H7 (cell line): ENCODE results near the gene TOMM40. TPM values are rescaled to one million over a fixed set of nuclear protein-coding genes. Genes with fewer than 3 reads are reported as not detected.
"Not testable (repeated sequence)": the region's sequence is repeated elsewhere in the genome, so short reads cannot be mapped to it uniquely, and the experiment has no call there.

ENCODE experiments used
- DNase-seq: peaks from one replicate; pipeline ENCODE4 v3.0.0; 2012
- H3K27me3 ChIP-seq: 2 replicates; pipeline ENCODE4 v1.6.0; 2011; ENCODE audit warnings: mild to moderate bottlenecking, low read length; ENCODE audit not compliant: control insufficient read depth, insufficient read depth
- H3K36me3 ChIP-seq: replicated peaks from 2 replicates; pipeline ENCODE4 v1.5.1; 2011; ENCODE audit warnings: low read length; ENCODE audit not compliant: control insufficient read depth, insufficient read depth
- H3K4me3 ChIP-seq: 2 replicates; pipeline ENCODE4 v1.5.1; 2011; ENCODE audit warnings: low read depth, mild to moderate bottlenecking, control low read depth, low read length, moderate library complexity; ENCODE audit not compliant: insufficient read depth
- total RNA-seq: library from RNA; depleted of rRNA; stranded (reverse); fragments of >200 nt; shearing (Covaris generic); gene quantifications from 2 replicates; pipeline ENCODE4 v1.2.3, GENCODE V29; 2014

The TOMM40 gene
- total RNA-seq, 1 experiment from 2014 or later, result 204 TPM

- peaks cover 41% of the 10 kb centered on the region for H3K36me3 ChIP-seq
- no peak overlapping the region for H3K4me3 ChIP-seq
- DNase-seq, result peak; percentile 34
- no peaks in the 10 kb centered on the region for H3K27me3 ChIP-seq
These were observed 9.5 kb downstream of the TOMM40 start for GRCh38 chr19:44900328-44901244.

- no peaks in the 10 kb centered on the region for H3K27me3 ChIP-seq
- peaks cover 34% of the 10 kb centered on the region for H3K36me3 ChIP-seq
- peak; percentile 48 for DNase-seq
- no peak overlapping the region for H3K4me3 ChIP-seq
These were observed 12.2 kb downstream of the TOMM40 start for GRCh38 chr19:44903216-44903601.

- Histone ChIP-seq H3K27me3 (no peaks in the 10 kb centered on the region), H3K36me3 (peaks cover 34% of the 10 kb centered on the region), H3K4me3 (no peak overlapping the region)
- peak; percentile 94 for DNase-seq
These were observed 12.8 kb downstream of the TOMM40 start for GRCh38 chr19:44903602-44904425.

GRCh38 chr19:44904426-44904994 lies 13.5 kb downstream of the TOMM40 start:
- no peak overlapping the region for H3K4me3 ChIP-seq
- peaks cover 34% of the 10 kb centered on the region for H3K36me3 ChIP-seq
- DNase-seq, result peak; percentile 72
- H3K27me3 ChIP-seq, result no peaks in the 10 kb centered on the region

GRCh38 chr19:44905437-44906160 lies 14.5 kb downstream of the TOMM40 start, which contains the start of gene APOE:
TSS of gene APOE (plus strand) at chr19:44905796. CDS start at chr19:44906625, 829 bp downstream.
- Histone ChIP-seq H3K27me3 (no peaks in the 10 kb centered on the region), H3K4me3 (peak within 1 kb of the TSS; percentile 97), H3K36me3 (peaks cover 24% of the 10 kb centered on the region)
- peak; percentile 95 for DNase-seq

GRCh38 chr19:44907613-44908012 lies 16.6 kb downstream of the TOMM40 start:
- DNase-seq, result peak; percentile 17
- H3K4me3 ChIP-seq, result no peak overlapping the region
- H3K27me3 ChIP-seq, result no peaks in the 10 kb centered on the region

GRCh38 chr19:44908074-44908835 lies 17.2 kb downstream of the TOMM40 start:
- no peaks in the 10 kb centered on the region for H3K27me3 ChIP-seq
- peaks cover 12% of the 10 kb centered on the region for H3K36me3 ChIP-seq
- peak; percentile 53 for DNase-seq
- H3K4me3 ChIP-seq, result no peak overlapping the region

More at GRCh38 chr19:44907613-44908012, 16.6 kb downstream of the TOMM40 start:
- peaks cover 15% of the 10 kb centered on the region for H3K36me3 ChIP-seq

GRCh38 chr19:44908836-44909261 lies 17.8 kb downstream of the TOMM40 start:
- Histone ChIP-seq H3K4me3 (no peak overlapping the region), H3K27me3 (no peaks in the 10 kb centered on the region), H3K36me3 (peaks cover 12% of the 10 kb centered on the region)
- peak; percentile 55 for DNase-seq

GRCh38 chr19:44909775-44910174 lies 18.7 kb downstream of the TOMM40 start:
- Histone ChIP-seq H3K36me3 (peaks cover 12% of the 10 kb centered on the region), H3K4me3 (no peak overlapping the region), H3K27me3 (no peaks in the 10 kb centered on the region)
- peak; percentile 13 for DNase-seq

GRCh38 chr19:44911896-44912295 lies 20.8 kb downstream of the TOMM40 start:
- H3K27me3 ChIP-seq, H3K4me3 ChIP-seq: not testable (repeated sequence)
- DNase-seq, result peak; percentile 15
- H3K36me3 ChIP-seq, result peaks cover 12% of the 10 kb centered on the region

GRCh38 chr19:44912854-44913253 lies 21.8 kb downstream of the TOMM40 start:
- Histone ChIP-seq H3K27me3 (no peaks in the 10 kb centered on the region), H3K4me3 (no peak overlapping the region), H3K36me3 (peaks cover 4% of the 10 kb centered on the region)
- peak; percentile 24 for DNase-seq

- H3K27me3 ChIP-seq, H3K36me3 ChIP-seq: not testable (repeated sequence)
- peak overlapping the region; percentile 61 for H3K4me3 ChIP-seq
- peak; percentile 41 for DNase-seq
These were observed 22.7 kb downstream of the TOMM40 start for GRCh38 chr19:44913512-44914432.
